HEK293T (cell line): ENCODE results near the gene TBC1D12.

Experiments
- FOXK2 ChIP-seq: fragments of 450-650 bp; IDR thresholded peaks from 2 replicates; pipeline ENCODE4 v1.6.1; 2016; ENCODE audit warnings: mild to moderate bottlenecking
- FOXM1 ChIP-seq: fragments of 450-650 bp; IDR thresholded peaks from 2 replicates; pipeline ENCODE4 v1.6.1; 2017; ENCODE audit warnings: mild to moderate bottlenecking, borderline replicate concordance

DNA sequence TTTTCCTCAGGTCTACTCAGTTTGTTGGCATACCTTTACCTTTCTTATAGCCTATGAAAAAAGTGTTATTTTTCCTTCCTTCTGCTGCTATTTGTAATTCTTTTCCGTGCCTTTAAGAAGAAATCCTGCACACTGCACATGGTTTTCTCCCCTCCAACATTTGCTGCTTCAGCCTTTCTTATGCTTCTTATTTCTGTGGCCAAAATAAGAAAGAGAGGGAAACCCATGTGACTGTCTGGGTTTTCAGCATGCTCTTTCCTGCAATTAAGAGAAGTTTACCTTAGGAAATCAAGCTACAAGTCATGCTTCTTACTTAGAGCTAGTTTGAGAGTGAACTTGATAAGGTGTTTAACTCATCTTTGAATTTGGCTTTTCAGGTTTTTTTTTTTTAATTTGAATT is 11.0 kb downstream of the TBC1D12 start:
- TF ChIP-seq FOXM1: no peak
- TF ChIP-seq FOXK2: no peak
